Sigmoid colon (tissue), 4 donors: ENCODE measurements around the gene NCOA1.

Experiments used
- CTCF ChIP-seq, 4 experiments: fragments of 450-650 bp in 3 of 4; fragments of 200-600 bp in 1 of 4; IDR thresholded peaks; one replicate each; pipeline ENCODE4 v1.5.1; 2016 to 2019; ENCODE audit warnings: antibody characterized with exemption in 4 of 4, mild to moderate bottlenecking in 3 of 4, moderate library complexity in 2 of 4
- EP300 ChIP-seq, 4 donors: sonication (generic); formaldehyde crosslinking; IDR thresholded peaks; one replicate each; pipeline ENCODE4 v1.6.1; 2017; ENCODE audit warnings: antibody characterized with exemption in 4 of 4
- POLR2A ChIP-seq, 2 donors: fragments of 450-650 bp; IDR thresholded peaks; one replicate each; pipeline ENCODE4 v1.6.1; 2016; ENCODE audit warnings: antibody characterized with exemption in 2 of 2, mild to moderate bottlenecking in 2 of 2, moderate library complexity in 2 of 2

- TF ChIP-seq EP300 (IDR thresholded peaks at IDR 0.05) (no peak), CTCF (IDR thresholded peaks at IDR 0.05) (no peak), POLR2A (IDR thresholded peaks at IDR 0.05) (no peak)
Measured at GRCh38 chr2:24511198-24511597, 20.1 kb downstream of the NCOA1 start.
